ENCODE measurements around the gene ZNF708.

DNA sequence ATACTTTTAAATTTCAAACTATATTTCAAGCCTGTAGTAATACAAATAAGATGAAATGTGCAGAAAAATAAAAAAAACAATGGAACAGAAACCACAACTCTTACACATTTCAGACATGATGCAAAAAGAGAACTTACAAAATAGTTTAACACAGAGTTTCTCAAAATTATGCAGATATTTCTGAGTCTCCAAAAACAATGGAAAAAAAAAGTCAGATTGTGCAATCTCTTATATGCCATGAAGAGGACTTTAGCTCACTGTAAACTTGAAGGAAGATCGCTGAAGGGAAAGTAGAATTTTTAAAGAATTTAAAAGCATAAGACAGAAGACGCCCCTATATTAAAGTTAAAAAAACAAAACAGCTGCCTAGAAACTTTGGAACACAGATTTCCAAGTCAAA is 20.4 kb downstream of the ZNF708 start:
- no peak for TF ChIP-seq EZH2 (IDR thresholded peaks at IDR 0.05; ENCODE audit: borderline replicate concordance, insufficient read depth, low read depth, low read length, poor library complexity, severe bottlenecking)
- TF ChIP-seq, protein P1, sequence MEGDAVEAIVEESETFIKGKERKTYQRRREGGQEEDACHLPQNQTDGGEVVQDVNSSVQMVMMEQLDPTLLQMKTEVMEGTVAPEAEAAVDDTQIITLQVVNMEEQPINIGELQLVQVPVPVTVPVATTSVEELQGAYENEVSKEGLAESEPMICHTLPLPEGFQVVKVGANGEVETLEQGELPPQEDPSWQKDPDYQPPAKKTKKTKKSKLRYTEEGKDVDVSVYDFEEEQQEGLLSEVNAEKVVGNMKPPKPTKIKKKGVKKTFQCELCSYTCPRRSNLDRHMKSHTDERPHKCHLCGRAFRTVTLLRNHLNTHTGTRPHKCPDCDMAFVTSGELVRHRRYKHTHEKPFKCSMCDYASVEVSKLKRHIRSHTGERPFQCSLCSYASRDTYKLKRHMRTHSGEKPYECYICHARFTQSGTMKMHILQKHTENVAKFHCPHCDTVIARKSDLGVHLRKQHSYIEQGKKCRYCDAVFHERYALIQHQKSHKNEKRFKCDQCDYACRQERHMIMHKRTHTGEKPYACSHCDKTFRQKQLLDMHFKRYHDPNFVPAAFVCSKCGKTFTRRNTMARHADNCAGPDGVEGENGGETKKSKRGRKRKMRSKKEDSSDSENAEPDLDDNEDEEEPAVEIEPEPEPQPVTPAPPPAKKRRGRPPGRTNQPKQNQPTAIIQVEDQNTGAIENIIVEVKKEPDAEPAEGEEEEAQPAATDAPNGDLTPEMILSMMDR (IDR thresholded peaks at IDR 0.05), result no peak

Measured in B cell (primary cell).